ENCODE measurements around the gene RASD2. TPM values are rescaled to one million over a fixed set of nuclear protein-coding genes. Genes with fewer than 3 reads are reported as not detected.

Gene RASD2
- total and polyA plus RNA-seq, 2 donors (not counting 1 experiment from before 2014, with no cell fraction given) = under 0.01 to 0.01 TPM

- Histone ChIP-seq H3K4me1 (ENCODE audit: control insufficient read depth, extremely low read depth, insufficient read depth, low read length) (no peaks in the 10 kb centered on the region), H3K4me2 (ENCODE audit: extremely low read depth, insufficient read depth, low read length) (no peak overlapping the region)
- no peak for TF ChIP-seq EZH2 (IDR thresholded peaks at IDR 0.05; ENCODE audit: low read length, missing control alignments)
- TF ChIP-seq, protein P1, sequence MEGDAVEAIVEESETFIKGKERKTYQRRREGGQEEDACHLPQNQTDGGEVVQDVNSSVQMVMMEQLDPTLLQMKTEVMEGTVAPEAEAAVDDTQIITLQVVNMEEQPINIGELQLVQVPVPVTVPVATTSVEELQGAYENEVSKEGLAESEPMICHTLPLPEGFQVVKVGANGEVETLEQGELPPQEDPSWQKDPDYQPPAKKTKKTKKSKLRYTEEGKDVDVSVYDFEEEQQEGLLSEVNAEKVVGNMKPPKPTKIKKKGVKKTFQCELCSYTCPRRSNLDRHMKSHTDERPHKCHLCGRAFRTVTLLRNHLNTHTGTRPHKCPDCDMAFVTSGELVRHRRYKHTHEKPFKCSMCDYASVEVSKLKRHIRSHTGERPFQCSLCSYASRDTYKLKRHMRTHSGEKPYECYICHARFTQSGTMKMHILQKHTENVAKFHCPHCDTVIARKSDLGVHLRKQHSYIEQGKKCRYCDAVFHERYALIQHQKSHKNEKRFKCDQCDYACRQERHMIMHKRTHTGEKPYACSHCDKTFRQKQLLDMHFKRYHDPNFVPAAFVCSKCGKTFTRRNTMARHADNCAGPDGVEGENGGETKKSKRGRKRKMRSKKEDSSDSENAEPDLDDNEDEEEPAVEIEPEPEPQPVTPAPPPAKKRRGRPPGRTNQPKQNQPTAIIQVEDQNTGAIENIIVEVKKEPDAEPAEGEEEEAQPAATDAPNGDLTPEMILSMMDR (conservative IDR thresholded peaks at IDR 0.05 in 1 of 2, IDR thresholded peaks at IDR 0.05 in 1 of 2; ENCODE audit: low read depth in 1 of 2, low read length in 2 of 2) = no peak
Observed at GRCh38 chr22:35601743-35602615, 61.3 kb downstream of the RASD2 start.

More at GRCh38 chr22:35601743-35602615, 61.3 kb downstream of the RASD2 start:
- Histone ChIP-seq H3K27me3 (ENCODE audit: control insufficient read depth, insufficient read depth, low read length) (peaks cover 8% of the 10 kb centered on the region), H3K9me3 (ENCODE audit: control insufficient read depth, insufficient read depth, low read depth, low read length) (no peaks in the 10 kb centered on the region), H4K20me1 (ENCODE audit: control insufficient read depth, extremely low read depth, insufficient read depth, low read length) (no peaks in the 10 kb centered on the region), H3K27ac (ENCODE audit: insufficient read depth, low read length) (no peak overlapping the region), H3K9ac (ENCODE audit: insufficient read depth, low read length) (no peak overlapping the region), H3K36me3 (ENCODE audit: control insufficient read depth, insufficient read depth, low read length) (no peaks in the 10 kb centered on the region), H3K4me3 (replicated peaks in 1 of 4; ENCODE audit: control extremely low read depth in 1 of 4, insufficient read depth in 1 of 4, low read depth in 3 of 4, low read length in 4 of 4) (no peak overlapping the region), H3K79me2 (ENCODE audit: control insufficient read depth, insufficient read depth, low read length) (no peaks in the 10 kb centered on the region), H2AFZ (ENCODE audit: low read length) (no peak overlapping the region)
- peak; percentile 67 to 77 for DNase-seq (ENCODE audit: low read depth in 2 of 2)

Other genes starting within 250 kb of the RASD2 start
- gene TOM1, start 240.9 kb upstream of the RASD2 start, total RNA-seq = 28.0 and 30.9 TPM in 2 replicates
- gene TOM1, start 240.9 kb upstream of the RASD2 start, polyA plus RNA-seq = 51.6 and 68.5 TPM in 2 replicates
- gene HMOX1, start 159.7 kb upstream of the RASD2 start, total RNA-seq = 137 and 243 TPM in 2 replicates
- gene HMOX1, start 159.7 kb upstream of the RASD2 start, polyA plus RNA-seq = 58.9 and 116 TPM in 2 replicates
- 7.2 and 13.4 TPM in 2 replicates for gene MCM5, start 140.7 kb upstream of the RASD2 start, total RNA-seq
- gene MCM5, start 140.7 kb upstream of the RASD2 start, polyA plus RNA-seq = 21.7 and 73.4 TPM in 2 replicates
- not detected in 2 replicates for gene MB, start 76.5 kb downstream of the RASD2 start, total RNA-seq
- not detected in 2 replicates for gene MB, start 76.5 kb downstream of the RASD2 start, polyA plus RNA-seq
- 50.3 and 58.3 TPM in 2 replicates for gene APOL6, start 107.6 kb downstream of the RASD2 start, total RNA-seq
- gene APOL6, start 107.6 kb downstream of the RASD2 start, polyA plus RNA-seq = 11.8 and 18.7 TPM in 2 replicates
- gene APOL5, start 177.0 kb downstream of the RASD2 start, total RNA-seq = not detected in 2 replicates
- gene APOL5, start 177.0 kb downstream of the RASD2 start, polyA plus RNA-seq = 0.06 TPM in 1 of 2 replicates, not detected in the other

Measured in fibroblast of lung (primary cell).